ENCODE data around the gene PIM3.

PIM3 gene

DNA sequence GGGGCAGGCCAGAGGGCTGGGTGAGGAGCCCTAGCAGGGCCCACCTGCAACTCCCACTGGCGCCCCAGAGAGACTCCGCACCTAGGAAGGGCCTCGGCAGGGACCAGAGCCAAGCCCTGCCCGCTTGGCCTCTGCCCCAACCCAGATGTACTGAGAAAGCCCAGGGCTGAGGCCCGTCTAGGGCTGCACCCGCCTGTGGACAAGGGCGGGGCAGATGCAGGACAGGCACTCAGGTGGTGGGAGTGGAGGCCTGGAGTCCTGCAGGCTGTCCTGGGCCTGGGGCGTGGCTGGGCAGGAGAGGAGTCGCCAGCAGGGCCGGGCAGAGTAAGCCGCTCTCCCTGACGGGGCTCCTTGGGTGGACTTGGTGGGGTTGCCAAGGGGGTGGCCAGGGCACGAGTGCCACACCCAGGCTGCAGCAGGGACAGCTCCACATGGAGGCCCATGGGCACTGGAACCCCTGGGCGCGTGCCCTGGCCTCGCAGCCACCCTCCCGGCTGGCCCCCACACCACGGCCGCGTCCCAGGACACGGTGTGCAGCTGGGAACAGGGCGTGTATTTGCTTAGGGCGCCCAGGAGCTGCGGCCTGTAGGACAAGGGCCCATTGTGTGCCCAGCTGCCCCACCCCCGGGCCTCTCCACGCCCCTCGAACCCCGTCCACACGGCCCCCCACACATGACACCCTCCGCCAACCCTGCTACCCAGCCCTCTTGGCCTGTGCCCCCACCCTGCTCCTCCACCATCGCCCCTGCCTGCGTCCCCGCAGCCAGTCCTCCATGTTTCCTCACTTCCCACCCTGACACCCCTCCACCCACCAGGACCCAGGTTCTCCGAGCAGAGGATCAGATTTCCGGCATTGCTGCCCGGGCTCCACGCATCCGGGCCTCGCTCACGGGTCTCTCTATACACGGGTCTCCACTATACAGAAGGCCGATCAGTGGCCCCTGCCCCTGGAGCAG, 11.3 kb upstream of the PIM3 start:
- H3K9me3 ChIP-seq (ENCODE audit: insufficient read depth, low read length), result no peaks in the 10 kb centered on the region
- no peak overlapping the region for H3K9ac ChIP-seq (ENCODE audit: low read length)
- no peaks in the 10 kb centered on the region for H3K27me3 ChIP-seq (ENCODE audit: low read length)
- H2AFZ ChIP-seq (ENCODE audit: low read depth, low read length, severe bottlenecking), result no peak overlapping the region
- H3F3A ChIP-seq (ENCODE audit: insufficient read depth), result no peaks in the 10 kb centered on the region
- no peak overlapping the region for H3K27ac ChIP-seq (ENCODE audit: low read depth, low read length)
- H4K20me1 ChIP-seq (ENCODE audit: low read depth, low read length), result no peaks in the 10 kb centered on the region
- no peaks in the 10 kb centered on the region for H3K9me2 ChIP-seq (replicated peaks; ENCODE audit: insufficient read depth, low read length)
- TF ChIP-seq, protein P1, sequence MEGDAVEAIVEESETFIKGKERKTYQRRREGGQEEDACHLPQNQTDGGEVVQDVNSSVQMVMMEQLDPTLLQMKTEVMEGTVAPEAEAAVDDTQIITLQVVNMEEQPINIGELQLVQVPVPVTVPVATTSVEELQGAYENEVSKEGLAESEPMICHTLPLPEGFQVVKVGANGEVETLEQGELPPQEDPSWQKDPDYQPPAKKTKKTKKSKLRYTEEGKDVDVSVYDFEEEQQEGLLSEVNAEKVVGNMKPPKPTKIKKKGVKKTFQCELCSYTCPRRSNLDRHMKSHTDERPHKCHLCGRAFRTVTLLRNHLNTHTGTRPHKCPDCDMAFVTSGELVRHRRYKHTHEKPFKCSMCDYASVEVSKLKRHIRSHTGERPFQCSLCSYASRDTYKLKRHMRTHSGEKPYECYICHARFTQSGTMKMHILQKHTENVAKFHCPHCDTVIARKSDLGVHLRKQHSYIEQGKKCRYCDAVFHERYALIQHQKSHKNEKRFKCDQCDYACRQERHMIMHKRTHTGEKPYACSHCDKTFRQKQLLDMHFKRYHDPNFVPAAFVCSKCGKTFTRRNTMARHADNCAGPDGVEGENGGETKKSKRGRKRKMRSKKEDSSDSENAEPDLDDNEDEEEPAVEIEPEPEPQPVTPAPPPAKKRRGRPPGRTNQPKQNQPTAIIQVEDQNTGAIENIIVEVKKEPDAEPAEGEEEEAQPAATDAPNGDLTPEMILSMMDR (IDR thresholded peaks at IDR 0.05; ENCODE audit: insufficient read depth, low read length, poor library complexity, severe bottlenecking), result no peak
- TF ChIP-seq EZH2phosphoT487 (conservative IDR thresholded peaks at IDR 0.05; ENCODE audit: low read length), result no peak
- no peaks in the 10 kb centered on the region for H3K79me2 ChIP-seq (ENCODE audit: insufficient read depth, low read length)
- H3K4me2 ChIP-seq (ENCODE audit: low read depth, low read length, poor library complexity, severe bottlenecking), result no peak overlapping the region
- H3K36me3 ChIP-seq (ENCODE audit: low read length), result no peaks in the 10 kb centered on the region
- no peak overlapping the region for H3K4me3 ChIP-seq (ENCODE audit: insufficient read depth, low read length, poor library complexity, severe bottlenecking)

DNA sequence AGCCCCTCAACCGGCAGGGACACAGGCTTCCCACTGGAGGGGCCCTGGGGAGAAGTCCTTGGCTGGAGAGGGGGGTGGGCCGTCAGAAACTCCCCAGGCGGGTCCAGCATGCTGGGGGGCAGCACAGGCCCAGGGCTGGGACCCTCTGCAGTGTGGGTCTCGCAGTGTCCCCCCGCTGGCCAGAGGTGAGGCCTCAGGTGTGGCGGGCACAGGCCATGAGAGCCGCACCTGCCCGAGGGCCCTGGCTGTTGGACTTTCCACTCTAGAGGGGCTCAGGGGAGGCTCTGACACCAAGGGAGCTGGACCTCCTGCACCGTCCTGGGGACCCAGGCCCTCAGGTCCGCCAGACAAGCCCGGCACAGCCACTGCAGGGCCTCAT, 10.7 kb upstream of the PIM3 start:
- no peak overlapping the region for H3K4me3 ChIP-seq (ENCODE audit: insufficient read depth, low read length, poor library complexity, severe bottlenecking)
- H3K27me3 ChIP-seq (ENCODE audit: low read length), result no peaks in the 10 kb centered on the region
- no peaks in the 10 kb centered on the region for H4K20me1 ChIP-seq (ENCODE audit: low read depth, low read length)
- no peak overlapping the region for H3K9ac ChIP-seq (ENCODE audit: low read length)
- TF ChIP-seq, protein P1 (IDR thresholded peaks at IDR 0.05; ENCODE audit: insufficient read depth, low read length, poor library complexity, severe bottlenecking), result no peak
- TF ChIP-seq EZH2phosphoT487 (conservative IDR thresholded peaks at IDR 0.05; ENCODE audit: low read length), result no peak
- no peaks in the 10 kb centered on the region for H3K36me3 ChIP-seq (ENCODE audit: low read length)
- H2AFZ ChIP-seq (ENCODE audit: low read depth, low read length, severe bottlenecking), result no peak overlapping the region
- H3K9me3 ChIP-seq (ENCODE audit: insufficient read depth, low read length), result no peaks in the 10 kb centered on the region
- no peaks in the 10 kb centered on the region for H3F3A ChIP-seq (ENCODE audit: insufficient read depth)
- H3K79me2 ChIP-seq (ENCODE audit: insufficient read depth, low read length), result no peaks in the 10 kb centered on the region
- no peak overlapping the region for H3K27ac ChIP-seq (ENCODE audit: low read depth, low read length)
- H3K9me2 ChIP-seq (replicated peaks; ENCODE audit: insufficient read depth, low read length), result no peaks in the 10 kb centered on the region
- no peak overlapping the region for H3K4me2 ChIP-seq (ENCODE audit: low read depth, low read length, poor library complexity, severe bottlenecking)

DNA sequence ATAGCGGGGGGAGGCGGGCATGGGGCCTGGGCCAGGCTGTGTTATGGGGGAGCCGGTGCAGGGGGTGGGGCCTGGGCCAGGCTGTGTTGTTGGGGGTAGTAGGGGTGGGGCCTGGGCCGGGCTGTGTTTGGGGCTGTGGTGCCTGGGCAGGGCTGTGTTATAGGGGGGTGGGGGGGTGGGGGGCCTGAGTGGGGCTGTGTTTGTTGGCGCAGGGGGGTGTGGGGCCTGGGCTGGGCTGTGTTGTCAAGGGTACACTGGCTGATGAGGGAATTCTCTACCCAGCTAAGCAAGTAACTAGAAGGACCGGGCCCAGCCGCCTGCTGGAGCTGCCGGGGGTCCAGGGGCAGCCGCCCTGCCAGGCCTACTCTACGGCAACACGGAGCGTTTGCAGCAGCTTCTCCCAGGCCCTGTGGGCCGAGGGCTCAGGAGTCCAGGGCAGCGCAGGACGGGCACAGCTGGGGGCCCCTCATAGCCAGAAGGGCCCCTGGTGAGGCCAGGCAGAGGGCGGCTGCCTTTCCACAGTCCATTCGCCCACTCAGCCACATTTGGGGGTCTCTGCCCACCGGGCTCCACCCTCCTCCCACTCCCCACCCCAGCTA, 10.1 kb upstream of the PIM3 start:
- Histone ChIP-seq H3K4me2 (ENCODE audit: low read depth, low read length, poor library complexity, severe bottlenecking) (no peak overlapping the region), H4K20me1 (ENCODE audit: low read depth, low read length) (no peaks in the 10 kb centered on the region), H3K27me3 (ENCODE audit: low read length) (no peaks in the 10 kb centered on the region), H3K9ac (ENCODE audit: low read length) (no peak overlapping the region), H3K9me2 (replicated peaks; ENCODE audit: insufficient read depth, low read length) (no peaks in the 10 kb centered on the region), H3K79me2 (ENCODE audit: insufficient read depth, low read length) (no peaks in the 10 kb centered on the region), H3K27ac (ENCODE audit: low read depth, low read length) (no peak overlapping the region), H3K9me3 (ENCODE audit: insufficient read depth, low read length) (no peaks in the 10 kb centered on the region), H2AFZ (ENCODE audit: low read depth, low read length, severe bottlenecking) (no peak overlapping the region), H3K4me3 (ENCODE audit: insufficient read depth, low read length, poor library complexity, severe bottlenecking) (no peak overlapping the region), H3K36me3 (ENCODE audit: low read length) (no peaks in the 10 kb centered on the region), H3F3A (ENCODE audit: insufficient read depth) (no peaks in the 10 kb centered on the region)
- no peak for TF ChIP-seq EZH2phosphoT487 (conservative IDR thresholded peaks at IDR 0.05; ENCODE audit: low read length)
- TF ChIP-seq, protein P1 (IDR thresholded peaks at IDR 0.05; ENCODE audit: insufficient read depth, low read length, poor library complexity, severe bottlenecking), result no peak

Data from SU-DHL-6 (cell line).